ENCODE results near the gene NFATC2. TPM values are rescaled to one million over a fixed set of nuclear protein-coding genes. Genes with fewer than 3 reads are reported as not detected.

Gene NFATC2
- total and polyA plus RNA-seq, 2 of the 4 experiments (the other 2 are of a cell fraction), result 0.18 to 0.38 TPM

DNA sequence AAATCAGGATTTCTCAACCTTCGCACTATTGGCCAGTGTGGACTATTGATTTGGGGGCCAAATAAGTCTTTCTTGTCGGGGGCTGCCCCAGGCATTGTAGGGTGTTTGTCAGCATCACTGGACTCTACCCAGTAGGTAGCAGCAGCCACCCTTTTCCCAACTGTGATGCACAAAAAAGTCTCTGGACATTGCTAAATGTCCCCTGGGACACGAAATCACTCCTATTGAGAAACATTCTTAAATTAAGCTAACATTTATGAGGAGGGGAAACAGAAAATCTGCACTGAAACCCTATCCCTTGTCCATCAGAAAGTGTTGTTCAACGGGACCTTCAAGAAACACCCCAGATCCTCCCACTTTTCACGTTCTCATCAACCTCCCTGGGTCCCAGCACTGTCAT, 54.2 kb downstream of the NFATC2 start:
- BruUV-seq (replicated peaks), result no TSS peak
- CTCF ChIA-PET, result interaction anchor here (1.2 kb wide), 1 partner anchor 15 kb away, joined by 6 read pairs; no protein-coding TSS in a partner anchor
- in situ Hi-C loops (cut with MboI; ENCODE audit: low sequenced_read_pairs), result no loop called here

More for the DNA sequence above, 54.2 kb downstream of the NFATC2 start:
- H3K9me3 ChIP-seq (ENCODE audit: control insufficient read depth, insufficient read depth, low read length), result no peaks in the 10 kb centered on the region
- no peak overlapping the region for H2AFZ ChIP-seq (replicated peaks; ENCODE audit: low read length, poor library complexity)
- no peak overlapping the region for H4K8ac ChIP-seq (ENCODE audit: low read depth in 2 of 2, low read length in 2 of 2)
- no peak overlapping the region for H3K27ac ChIP-seq (ENCODE audit: insufficient read depth, low read length)
- H2BK20ac ChIP-seq (ENCODE audit: low read depth, low read length), result peak overlapping the region; percentile 28; the same call in 1 of the 2 replicates
- intact Hi-C loops (cut with micrococcal nuclease), result loop anchor here (2.0 to 5.0 kb wide), 2 partner anchors 62 to 74 kb away; no protein-coding TSS in a partner anchor
- no peak overlapping the region for H2BK5ac ChIP-seq (ENCODE audit: low read depth, low read length, poor library complexity, severe bottlenecking)
- ATAC-seq (ENCODE audit: low read depth) (no peak), DNase-seq (no peak)
- H2AK5ac ChIP-seq (ENCODE audit: low read depth, low read length), result peak overlapping the region; percentile 68; the same call in 1 of the 2 replicates
- 67% methylated on average over 2 of the region's 5 CpGs; no CpG with 5 or more reads in 1 of the 2 experiments for WGBS, 2 experiments (ENCODE audit: extremely low coverage in 2 of 2, insufficient read length in 1 of 2)
- H2BK120ac ChIP-seq (ENCODE audit: low read depth, low read length), result no peak overlapping the region
- no peaks in the 10 kb centered on the region for H3K27me3 ChIP-seq (ENCODE audit: control insufficient read depth, insufficient read depth, low read length)
- H3K9me1 ChIP-seq (ENCODE audit: insufficient read depth, low read length), result peaks cover 9% of the 10 kb centered on the region; the same call in 1 of the 2 replicates
- POLR2A ChIA-PET (ENCODE audit: unreplicated experiment), result no interaction called here
- H4K20me1 ChIP-seq (ENCODE audit: insufficient read depth, low read length), result peaks cover 3% of the 10 kb centered on the region; the same call in 1 of the 2 replicates
- no peaks in the 10 kb centered on the region for H3K36me3 ChIP-seq (ENCODE audit: control insufficient read depth, insufficient read depth, low read length)
- no peak overlapping the region for H3K4me3 ChIP-seq (ENCODE audit: insufficient read depth, low read depth, low read length)
- no peak overlapping the region for H3K56ac ChIP-seq (ENCODE audit: extremely low read depth, insufficient read depth, low read length)
- dilution Hi-C loops (cut with HindIII; ENCODE audit: low sequenced_read_pairs, unreplicated experiment), result no loop called here
- TF ChIP-seq POLR2A (IDR thresholded peaks at IDR 0.05; ENCODE audit: low read depth, low read length) (no peak), MXI1 (IDR thresholded peaks at IDR 0.05; ENCODE audit: borderline replicate concordance, low read depth, low read length) (no peak), CEBPB (IDR thresholded peaks at IDR 0.05; ENCODE audit: low read depth, low read length) (no peak), BHLHE40 (IDR thresholded peaks at IDR 0.05; ENCODE audit: low read depth, low read length) (no peak), RCOR1 (IDR thresholded peaks at IDR 0.05; ENCODE audit: insufficient replicate concordance, low read length) (no peak), FOS (IDR thresholded peaks at IDR 0.05; ENCODE audit: low read depth, low read length) (no peak), RFX5 (IDR thresholded peaks at IDR 0.05; ENCODE audit: low read depth, low read length) (no peak), RAD21 (IDR thresholded peaks at IDR 0.05; ENCODE audit: low read length) (no peak), MAZ (IDR thresholded peaks at IDR 0.05; ENCODE audit: borderline replicate concordance, low read depth, low read length) (no peak), NFE2L2 (IDR thresholded peaks at IDR 0.05; ENCODE audit: low read depth, low read length) (no peak), CHD1 (IDR thresholded peaks at IDR 0.05; ENCODE audit: low read depth, low read length) (no peak), SMC3 (IDR thresholded peaks at IDR 0.05; ENCODE audit: low read depth, low read length) (no peak), MAFK (IDR thresholded peaks at IDR 0.05; ENCODE audit: low read depth, low read length) (no peak)
- TF ChIP-seq, protein P1, sequence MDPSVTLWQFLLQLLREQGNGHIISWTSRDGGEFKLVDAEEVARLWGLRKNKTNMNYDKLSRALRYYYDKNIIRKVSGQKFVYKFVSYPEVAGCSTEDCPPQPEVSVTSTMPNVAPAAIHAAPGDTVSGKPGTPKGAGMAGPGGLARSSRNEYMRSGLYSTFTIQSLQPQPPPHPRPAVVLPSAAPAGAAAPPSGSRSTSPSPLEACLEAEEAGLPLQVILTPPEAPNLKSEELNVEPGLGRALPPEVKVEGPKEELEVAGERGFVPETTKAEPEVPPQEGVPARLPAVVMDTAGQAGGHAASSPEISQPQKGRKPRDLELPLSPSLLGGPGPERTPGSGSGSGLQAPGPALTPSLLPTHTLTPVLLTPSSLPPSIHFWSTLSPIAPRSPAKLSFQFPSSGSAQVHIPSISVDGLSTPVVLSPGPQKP (IDR thresholded peaks at IDR 0.05; ENCODE audit: borderline replicate concordance, low read depth, low read length), result no peak
- TF ChIP-seq, protein P2, sequence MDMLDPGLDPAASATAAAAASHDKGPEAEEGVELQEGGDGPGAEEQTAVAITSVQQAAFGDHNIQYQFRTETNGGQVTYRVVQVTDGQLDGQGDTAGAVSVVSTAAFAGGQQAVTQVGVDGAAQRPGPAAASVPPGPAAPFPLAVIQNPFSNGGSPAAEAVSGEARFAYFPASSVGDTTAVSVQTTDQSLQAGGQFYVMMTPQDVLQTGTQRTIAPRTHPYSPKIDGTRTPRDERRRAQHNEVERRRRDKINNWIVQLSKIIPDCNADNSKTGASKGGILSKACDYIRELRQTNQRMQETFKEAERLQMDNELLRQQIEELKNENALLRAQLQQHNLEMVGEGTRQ (IDR thresholded peaks at IDR 0.05; ENCODE audit: low read depth, low read length), result no peak
- TF ChIP-seq, protein P3, sequence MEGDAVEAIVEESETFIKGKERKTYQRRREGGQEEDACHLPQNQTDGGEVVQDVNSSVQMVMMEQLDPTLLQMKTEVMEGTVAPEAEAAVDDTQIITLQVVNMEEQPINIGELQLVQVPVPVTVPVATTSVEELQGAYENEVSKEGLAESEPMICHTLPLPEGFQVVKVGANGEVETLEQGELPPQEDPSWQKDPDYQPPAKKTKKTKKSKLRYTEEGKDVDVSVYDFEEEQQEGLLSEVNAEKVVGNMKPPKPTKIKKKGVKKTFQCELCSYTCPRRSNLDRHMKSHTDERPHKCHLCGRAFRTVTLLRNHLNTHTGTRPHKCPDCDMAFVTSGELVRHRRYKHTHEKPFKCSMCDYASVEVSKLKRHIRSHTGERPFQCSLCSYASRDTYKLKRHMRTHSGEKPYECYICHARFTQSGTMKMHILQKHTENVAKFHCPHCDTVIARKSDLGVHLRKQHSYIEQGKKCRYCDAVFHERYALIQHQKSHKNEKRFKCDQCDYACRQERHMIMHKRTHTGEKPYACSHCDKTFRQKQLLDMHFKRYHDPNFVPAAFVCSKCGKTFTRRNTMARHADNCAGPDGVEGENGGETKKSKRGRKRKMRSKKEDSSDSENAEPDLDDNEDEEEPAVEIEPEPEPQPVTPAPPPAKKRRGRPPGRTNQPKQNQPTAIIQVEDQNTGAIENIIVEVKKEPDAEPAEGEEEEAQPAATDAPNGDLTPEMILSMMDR (conservative IDR thresholded peaks at IDR 0.05; ENCODE audit: low read depth, low read length), result no peak
- H3K23ac ChIP-seq (ENCODE audit: low read depth, low read length), result no peak overlapping the region
- H2BK15ac ChIP-seq (ENCODE audit: low read depth, low read length), result peak overlapping the region; percentile 35; the same call in 1 of the 3 replicates
- H3K4ac ChIP-seq (ENCODE audit: low read depth, low read length), result peak overlapping the region; percentile 33
- H3K4me1 ChIP-seq (ENCODE audit: control insufficient read depth, insufficient read depth, low read length), result peaks cover 10% of the 10 kb centered on the region
- H3K9ac ChIP-seq (ENCODE audit: low read depth, low read length), result no peak overlapping the region
- H4K91ac ChIP-seq (ENCODE audit: insufficient read depth, low read depth, low read length), result peak overlapping the region; percentile 6; the same call in 1 of the 2 replicates
- no peaks in the 10 kb centered on the region for H3K79me1 ChIP-seq (ENCODE audit: low read depth in 1 of 2, low read length in 2 of 2)
- H3K14ac ChIP-seq (replicated peaks; ENCODE audit: low read depth, low read length), result no peak overlapping the region
- H3K4me2 ChIP-seq (ENCODE audit: low read depth, low read length), result no peak overlapping the region
- H4K5ac ChIP-seq (ENCODE audit: low read depth, low read length), result no peak overlapping the region
- no peak overlapping the region for H2AK9ac ChIP-seq (replicated peaks; ENCODE audit: low read depth, low read length, poor library complexity)
- no peak overlapping the region for H3K18ac ChIP-seq (ENCODE audit: low read depth, low read length)

All from IMR-90 (cell line).